Tibial nerve (tissue), 4 donors: ENCODE data around the gene TPCN1. TPM values are rescaled to one million over a fixed set of nuclear protein-coding genes. Genes with fewer than 3 reads are reported as not detected.

Experiments
- DNase-seq, 2 donors: peaks; one replicate each; pipeline ENCODE4 v3.0.0-alpha.2; 2019; ENCODE audit warnings: low spot score in 2 of 2
- H3K27ac ChIP-seq, 4 donors: fragments of 200-600 bp; sonication (generic) in 3 of 4; one replicate each; pipeline ENCODE4 v1.5.1; 2017 to 2019; ENCODE audit warnings: mild to moderate bottlenecking in 1 of 4
- H3K27me3 ChIP-seq, 2 donors: fragments of 200-600 bp; sonication (generic) in 1 of 2; one replicate each; pipeline versions ENCODE4 v1.5.1 to v1.6.0; 2017 to 2019
- H3K36me3 ChIP-seq, 3 donors: fragments of 200-600 bp; sonication (generic); one replicate each; pipeline ENCODE4 v1.5.1; 2018 to 2019
- H3K4me1 ChIP-seq, 4 donors: fragments of 200-600 bp; sonication (generic) in 3 of 4; one replicate each; pipeline ENCODE4 v1.5.1; 2017 to 2019
- H3K4me3 ChIP-seq, 4 donors: fragments of 200-600 bp; sonication (generic) in 3 of 4; one replicate each; pipeline ENCODE4 v1.5.1; 2017 to 2019; ENCODE audit warnings: mild to moderate bottlenecking in 1 of 4, moderate library complexity in 1 of 4
- H3K9me3 ChIP-seq, 4 donors: fragments of 200-600 bp; sonication (generic) in 3 of 4; one replicate each; pipeline ENCODE4 v1.5.1; 2017 to 2019
- EP300 ChIP-seq, 2 donors: sonication (generic); formaldehyde crosslinking; IDR thresholded peaks; one replicate each; pipeline ENCODE4 v1.6.1; 2017; ENCODE audit warnings: antibody characterized with exemption in 2 of 2, mild to moderate bottlenecking in 1 of 2
- POLR2A ChIP-seq, 2 donors: fragments of 450-650 bp; IDR thresholded peaks; one replicate each; pipeline ENCODE4 v1.6.1; 2017; ENCODE audit warnings: antibody characterized with exemption in 2 of 2, mild to moderate bottlenecking in 2 of 2, moderate library complexity in 2 of 2
- WGBS, 2 donors: methylation state at CpG; one replicate each; pipeline ENCODE4 v1.1.5; 2018; 5-methylcytosine and 5-hydroxymethylcytosine counted together
- total RNA-seq, 4 donors: library from RNA; depleted of rRNA; stranded (reverse); fragments of >200 nt; gene quantifications; one replicate each; pipeline ENCODE4 v1.1.0, GENCODE V29; 2016
- TF ChIP-seq, protein P1 (sequence below), 5 experiments: fragments of 200-600 bp in 3 of 5; fragments of 450-650 bp in 2 of 5; sonication (generic) in 3 of 5; IDR thresholded peaks; one replicate each; pipeline ENCODE4 v1.5.1; 2016 to 2019; ENCODE audit warnings: antibody characterized with exemption in 5 of 5, mild to moderate bottlenecking in 3 of 5, moderate library complexity in 2 of 5

TPCN1 gene
- total RNA-seq, 4 donors from 2014 or later = 62.7 to 77.6 (median 69.8) TPM

DNA sequence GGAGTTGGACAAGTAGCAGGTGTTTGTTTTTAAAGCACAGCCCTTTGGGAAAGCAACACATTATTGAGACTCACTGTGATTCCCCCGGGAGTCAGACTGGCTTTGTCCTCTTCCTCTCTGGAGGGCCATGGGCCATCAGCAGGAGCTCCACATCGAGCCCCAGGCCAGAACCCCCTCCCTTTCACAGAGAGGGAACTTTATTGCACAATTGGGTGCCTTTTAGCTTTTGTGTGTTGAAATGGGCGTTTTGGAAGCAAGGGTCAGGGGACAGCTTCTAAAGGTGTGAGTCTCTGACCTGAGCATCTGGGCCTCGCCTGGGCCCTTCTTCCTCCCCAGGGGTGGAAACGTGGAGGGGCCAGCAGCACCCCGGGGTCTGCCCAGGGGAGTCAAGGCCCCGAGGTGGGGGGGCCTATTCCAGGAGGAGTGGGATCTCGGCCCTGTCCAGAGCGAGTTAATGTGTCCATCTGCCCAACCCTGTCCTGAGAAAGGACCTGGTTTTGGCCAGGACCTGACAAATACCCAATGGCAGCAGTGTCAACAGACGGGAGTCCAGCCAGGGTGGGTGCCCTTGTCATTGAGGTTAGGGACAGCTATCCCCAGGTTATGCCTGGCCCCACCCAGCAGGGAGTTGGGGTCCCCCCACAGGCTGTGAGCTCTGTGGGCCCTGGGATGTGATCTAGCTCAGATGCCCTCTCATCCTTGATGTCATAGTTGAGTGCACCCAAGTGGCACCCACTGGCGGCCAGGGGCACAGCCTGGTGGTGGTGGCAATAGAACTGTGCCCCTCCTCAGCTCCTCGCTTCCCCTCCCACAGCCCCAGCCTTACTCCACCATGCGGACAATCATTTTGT, 76.6 kb downstream of the TPCN1 start:
- Histone ChIP-seq H3K36me3 (peaks cover 0 to 97% (median 11%) of the 10 kb centered on the region in 3 donors), H3K9me3 (no peaks in the 10 kb centered on the region), H3K27me3 (no peaks in the 10 kb centered on the region), H3K4me3 (no peak overlapping the region), H3K27ac (peak overlapping the region in 2 of 4 donors; percentile 36 to 73), H3K4me1 (peaks cover 0 to 26% (median 13%) of the 10 kb centered on the region in 4 donors)
- no peak for DNase-seq
- 69 to 76% methylated on average over 12 to 13 of the region's 13 CpGs for WGBS, 2 donors
- TF ChIP-seq, protein P1, sequence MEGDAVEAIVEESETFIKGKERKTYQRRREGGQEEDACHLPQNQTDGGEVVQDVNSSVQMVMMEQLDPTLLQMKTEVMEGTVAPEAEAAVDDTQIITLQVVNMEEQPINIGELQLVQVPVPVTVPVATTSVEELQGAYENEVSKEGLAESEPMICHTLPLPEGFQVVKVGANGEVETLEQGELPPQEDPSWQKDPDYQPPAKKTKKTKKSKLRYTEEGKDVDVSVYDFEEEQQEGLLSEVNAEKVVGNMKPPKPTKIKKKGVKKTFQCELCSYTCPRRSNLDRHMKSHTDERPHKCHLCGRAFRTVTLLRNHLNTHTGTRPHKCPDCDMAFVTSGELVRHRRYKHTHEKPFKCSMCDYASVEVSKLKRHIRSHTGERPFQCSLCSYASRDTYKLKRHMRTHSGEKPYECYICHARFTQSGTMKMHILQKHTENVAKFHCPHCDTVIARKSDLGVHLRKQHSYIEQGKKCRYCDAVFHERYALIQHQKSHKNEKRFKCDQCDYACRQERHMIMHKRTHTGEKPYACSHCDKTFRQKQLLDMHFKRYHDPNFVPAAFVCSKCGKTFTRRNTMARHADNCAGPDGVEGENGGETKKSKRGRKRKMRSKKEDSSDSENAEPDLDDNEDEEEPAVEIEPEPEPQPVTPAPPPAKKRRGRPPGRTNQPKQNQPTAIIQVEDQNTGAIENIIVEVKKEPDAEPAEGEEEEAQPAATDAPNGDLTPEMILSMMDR (IDR thresholded peaks at IDR 0.05) = no peak
- TF ChIP-seq POLR2A (IDR thresholded peaks at IDR 0.05) (no peak), EP300 (IDR thresholded peaks at IDR 0.05) (no peak)

DNA sequence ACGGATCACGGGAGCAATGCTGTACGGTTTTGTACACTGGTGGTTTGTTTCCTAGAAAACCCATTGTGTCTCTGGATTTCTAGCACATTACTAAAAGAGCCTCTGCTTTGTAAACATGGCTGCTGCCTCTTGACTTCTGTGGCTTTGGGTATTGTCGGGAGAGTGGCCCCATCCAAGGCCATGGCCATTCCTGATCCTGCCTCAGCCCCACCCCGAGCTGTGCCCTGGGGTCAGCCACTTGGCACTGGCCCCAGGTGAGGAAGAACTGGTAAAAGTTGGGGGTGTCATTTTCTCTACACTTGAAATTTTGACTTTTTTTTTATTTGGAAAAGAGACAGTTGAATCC, 77.2 kb downstream of the TPCN1 start:
- Histone ChIP-seq H3K4me1 (peaks cover 0 to 26% (median 13%) of the 10 kb centered on the region in 4 donors), H3K4me3 (no peak overlapping the region), H3K27ac (peak overlapping the region in 2 of 4 donors; percentile 36 to 73), H3K27me3 (no peaks in the 10 kb centered on the region), H3K36me3 (peaks cover 0 to 96% (median 9%) of the 10 kb centered on the region in 3 donors), H3K9me3 (no peaks in the 10 kb centered on the region)
- DNase-seq = no peak
- TF ChIP-seq POLR2A (IDR thresholded peaks at IDR 0.05) = no peak
- TF ChIP-seq, protein P1 (IDR thresholded peaks at IDR 0.05) = no peak
- no peak for TF ChIP-seq EP300 (IDR thresholded peaks at IDR 0.05)
- 56 to 64% methylated on average over 5 of the region's 5 CpGs for WGBS, 2 donors

DNA sequence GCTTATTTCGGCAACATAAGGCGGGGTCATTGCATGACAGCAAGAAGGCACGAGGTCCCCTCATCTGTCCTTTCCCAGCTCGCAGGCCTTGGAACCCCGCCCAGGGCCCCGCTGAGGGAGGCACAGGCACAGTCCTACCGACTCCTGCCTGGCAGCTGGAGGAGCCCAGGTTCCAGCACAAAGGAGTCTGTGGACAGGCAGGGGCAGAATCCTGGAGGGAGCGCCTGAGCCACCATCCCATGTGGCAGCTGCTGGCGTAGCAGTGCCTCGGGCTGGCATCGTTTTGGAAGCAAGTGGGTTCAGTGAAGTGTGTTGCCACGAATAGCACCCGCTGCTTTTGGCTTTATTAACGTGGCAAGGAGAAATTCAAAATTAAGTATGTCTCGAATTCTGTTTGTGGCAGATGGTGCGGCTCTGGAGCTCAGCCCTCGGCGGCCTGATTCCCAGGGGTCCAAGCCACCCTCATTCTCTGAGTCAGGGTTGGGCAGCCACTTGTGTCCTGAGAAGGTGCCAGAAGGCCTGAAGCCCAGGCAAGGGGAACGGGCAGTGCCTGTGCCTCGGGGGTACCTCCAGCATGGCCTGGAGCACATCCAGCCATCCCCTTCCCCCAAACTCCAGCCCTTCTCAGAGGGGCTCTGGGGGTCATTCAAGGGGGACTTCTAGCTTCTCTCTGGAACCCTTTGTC, 77.7 kb downstream of the TPCN1 start:
- Histone ChIP-seq H3K36me3 (peaks cover 0 to 96% (median 5%) of the 10 kb centered on the region in 3 donors), H3K4me3 (no peak overlapping the region)
- DNase-seq = peak; percentile 34 to 53

DNA sequence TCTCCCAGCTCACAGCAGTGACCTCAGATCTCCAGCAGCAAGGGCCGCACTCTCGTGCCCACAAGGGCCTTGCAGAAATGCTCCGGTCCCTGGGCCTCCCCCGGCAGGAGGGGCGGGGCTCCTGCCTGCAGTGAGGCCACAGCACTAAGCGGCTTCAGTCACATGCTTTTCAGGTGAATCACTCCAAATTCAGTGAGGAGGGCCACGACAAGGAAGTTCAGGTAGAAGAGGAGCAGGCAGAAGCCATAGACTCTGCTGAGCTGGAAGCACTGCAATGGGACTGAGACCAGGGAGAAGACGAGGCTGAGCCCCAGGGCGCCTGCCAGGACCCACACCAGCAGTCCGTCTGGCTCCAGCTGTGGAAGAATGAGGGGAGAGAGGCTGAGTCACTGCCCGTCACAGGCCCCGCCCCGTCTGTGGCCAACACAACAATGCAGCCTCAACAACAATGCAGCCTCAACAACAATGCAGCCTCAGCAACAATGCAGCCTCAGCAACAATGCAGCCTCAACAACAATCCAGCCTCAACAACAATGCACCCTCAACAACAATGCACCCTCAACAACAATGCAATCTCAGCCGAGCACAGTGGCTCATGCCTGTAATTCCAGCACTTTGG, 78.5 kb downstream of the TPCN1 start:
- H3K4me1 ChIP-seq = peaks cover 0 to 26% (median 13%) of the 10 kb centered on the region in 4 donors
- peaks cover 0 to 96% (median 3%) of the 10 kb centered on the region in 3 donors for H3K36me3 ChIP-seq
- peak overlapping the region in 3 of 4 donors; percentile 40 to 73 (median 58) for H3K27ac ChIP-seq
- H3K27me3 ChIP-seq = no peaks in the 10 kb centered on the region
- DNase-seq = no peak
- TF ChIP-seq EP300 (IDR thresholded peaks at IDR 0.05) (peak in 1 of 2 donors; percentile 6), POLR2A (IDR thresholded peaks at IDR 0.05) (no peak)
- TF ChIP-seq, protein P1 (IDR thresholded peaks at IDR 0.05) = no peak
- 57 to 60% methylated on average over 11 to 14 of the region's 14 CpGs for whole genome bisulfite sequencing, 2 donors
- H3K4me3 ChIP-seq = no peak overlapping the region
- no peaks in the 10 kb centered on the region for H3K9me3 ChIP-seq

More for the DNA sequence above, 77.7 kb downstream of the TPCN1 start:
- Histone ChIP-seq H3K4me1 (peaks cover 0 to 26% (median 13%) of the 10 kb centered on the region in 4 donors), H3K9me3 (no peaks in the 10 kb centered on the region), H3K27ac (peak overlapping the region in 3 of 4 donors; percentile 40 to 73 (median 58)), H3K27me3 (no peaks in the 10 kb centered on the region)
- WGBS, 2 donors = 75 to 76% methylated on average over 20 of the region's 20 CpGs
- TF ChIP-seq, protein P1 (IDR thresholded peaks at IDR 0.05) = no peak
- TF ChIP-seq EP300 (IDR thresholded peaks at IDR 0.05) (no peak), POLR2A (IDR thresholded peaks at IDR 0.05) (no peak)
